ENCODE data around the gene KIAA0930. TPM values are rescaled to one million over a fixed set of nuclear protein-coding genes. Genes with fewer than 3 reads are reported as not detected.

Gene KIAA0930
- total and polyA plus RNA-seq, 2 experiments from 2014 or later, result 15.0 to 78.6 TPM

DNA sequence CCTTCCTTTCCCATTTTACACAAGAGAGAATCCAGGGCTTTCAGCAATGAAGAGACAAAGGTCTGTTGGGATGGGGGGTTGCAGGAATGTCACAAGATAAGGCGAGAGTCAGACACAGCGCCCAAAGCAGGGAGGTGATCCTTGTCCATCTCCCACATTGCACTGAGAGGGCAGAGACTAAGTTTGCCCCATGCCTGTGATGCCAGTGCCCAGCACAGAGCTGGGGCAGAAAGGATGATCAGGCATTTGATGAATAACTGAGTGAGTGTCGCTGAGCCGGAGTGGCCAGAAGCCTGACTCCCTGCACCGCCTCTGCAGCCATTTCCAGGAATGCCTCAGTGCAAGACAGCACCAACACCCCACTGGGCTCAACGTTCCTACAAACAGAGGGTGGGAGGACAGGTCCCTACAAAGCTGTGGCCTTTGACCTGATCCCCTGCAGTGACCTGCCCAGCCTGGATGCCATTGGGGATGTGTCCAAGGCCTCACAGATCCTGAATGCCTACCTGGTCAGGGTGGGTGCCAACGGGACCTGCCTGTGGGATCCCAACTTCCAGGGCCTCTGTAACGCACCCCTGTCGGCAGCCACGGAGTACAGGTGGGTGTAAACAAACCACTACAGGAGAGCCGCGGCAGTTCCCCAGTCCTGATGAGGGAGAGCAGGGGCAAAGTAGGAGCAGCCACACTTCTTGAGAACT is 46.3 kb upstream of the KIAA0930 start:
- Mint-ChIP-seq H3K4me3 (no peak overlapping the region), H3K36me3 (ENCODE audit: low read depth) (no peaks in the 10 kb centered on the region), H3K27ac (no peak overlapping the region), H3K9me3 (no peaks in the 10 kb centered on the region), H3K27me3 (ENCODE audit: insufficient read depth, low read depth, poor library complexity) (peaks cover 25% of the 10 kb centered on the region), H3K4me1 (peaks cover 12% of the 10 kb centered on the region; the same call in 2 of the 3 replicates)
- Histone ChIP-seq H3K4me3 (no peak overlapping the region), H3K4me2 (no peak overlapping the region), H4K20me1 (replicated peaks; ENCODE audit: insufficient read depth) (no peaks in the 10 kb centered on the region), H3K9me2 (ENCODE audit: insufficient read depth) (no peaks in the 10 kb centered on the region), H3K4me1 (ENCODE audit: insufficient read depth) (peaks cover 5% of the 10 kb centered on the region; the same call in 1 of the 2 replicates), H3F3A (replicated peaks; ENCODE audit: low read depth) (no peaks in the 10 kb centered on the region), H3K79me2 (replicated peaks; ENCODE audit: insufficient read depth) (no peaks in the 10 kb centered on the region), H2AFZ (no peak overlapping the region), H3K27me3 (ENCODE audit: insufficient read depth) (peaks cover 11% of the 10 kb centered on the region), H3K36me3 (ENCODE audit: insufficient read depth) (no peaks in the 10 kb centered on the region), H3K27ac (ENCODE audit: low read depth) (no peak overlapping the region)
- ATAC-seq, result no peak
- TF ChIP-seq, protein P1, sequence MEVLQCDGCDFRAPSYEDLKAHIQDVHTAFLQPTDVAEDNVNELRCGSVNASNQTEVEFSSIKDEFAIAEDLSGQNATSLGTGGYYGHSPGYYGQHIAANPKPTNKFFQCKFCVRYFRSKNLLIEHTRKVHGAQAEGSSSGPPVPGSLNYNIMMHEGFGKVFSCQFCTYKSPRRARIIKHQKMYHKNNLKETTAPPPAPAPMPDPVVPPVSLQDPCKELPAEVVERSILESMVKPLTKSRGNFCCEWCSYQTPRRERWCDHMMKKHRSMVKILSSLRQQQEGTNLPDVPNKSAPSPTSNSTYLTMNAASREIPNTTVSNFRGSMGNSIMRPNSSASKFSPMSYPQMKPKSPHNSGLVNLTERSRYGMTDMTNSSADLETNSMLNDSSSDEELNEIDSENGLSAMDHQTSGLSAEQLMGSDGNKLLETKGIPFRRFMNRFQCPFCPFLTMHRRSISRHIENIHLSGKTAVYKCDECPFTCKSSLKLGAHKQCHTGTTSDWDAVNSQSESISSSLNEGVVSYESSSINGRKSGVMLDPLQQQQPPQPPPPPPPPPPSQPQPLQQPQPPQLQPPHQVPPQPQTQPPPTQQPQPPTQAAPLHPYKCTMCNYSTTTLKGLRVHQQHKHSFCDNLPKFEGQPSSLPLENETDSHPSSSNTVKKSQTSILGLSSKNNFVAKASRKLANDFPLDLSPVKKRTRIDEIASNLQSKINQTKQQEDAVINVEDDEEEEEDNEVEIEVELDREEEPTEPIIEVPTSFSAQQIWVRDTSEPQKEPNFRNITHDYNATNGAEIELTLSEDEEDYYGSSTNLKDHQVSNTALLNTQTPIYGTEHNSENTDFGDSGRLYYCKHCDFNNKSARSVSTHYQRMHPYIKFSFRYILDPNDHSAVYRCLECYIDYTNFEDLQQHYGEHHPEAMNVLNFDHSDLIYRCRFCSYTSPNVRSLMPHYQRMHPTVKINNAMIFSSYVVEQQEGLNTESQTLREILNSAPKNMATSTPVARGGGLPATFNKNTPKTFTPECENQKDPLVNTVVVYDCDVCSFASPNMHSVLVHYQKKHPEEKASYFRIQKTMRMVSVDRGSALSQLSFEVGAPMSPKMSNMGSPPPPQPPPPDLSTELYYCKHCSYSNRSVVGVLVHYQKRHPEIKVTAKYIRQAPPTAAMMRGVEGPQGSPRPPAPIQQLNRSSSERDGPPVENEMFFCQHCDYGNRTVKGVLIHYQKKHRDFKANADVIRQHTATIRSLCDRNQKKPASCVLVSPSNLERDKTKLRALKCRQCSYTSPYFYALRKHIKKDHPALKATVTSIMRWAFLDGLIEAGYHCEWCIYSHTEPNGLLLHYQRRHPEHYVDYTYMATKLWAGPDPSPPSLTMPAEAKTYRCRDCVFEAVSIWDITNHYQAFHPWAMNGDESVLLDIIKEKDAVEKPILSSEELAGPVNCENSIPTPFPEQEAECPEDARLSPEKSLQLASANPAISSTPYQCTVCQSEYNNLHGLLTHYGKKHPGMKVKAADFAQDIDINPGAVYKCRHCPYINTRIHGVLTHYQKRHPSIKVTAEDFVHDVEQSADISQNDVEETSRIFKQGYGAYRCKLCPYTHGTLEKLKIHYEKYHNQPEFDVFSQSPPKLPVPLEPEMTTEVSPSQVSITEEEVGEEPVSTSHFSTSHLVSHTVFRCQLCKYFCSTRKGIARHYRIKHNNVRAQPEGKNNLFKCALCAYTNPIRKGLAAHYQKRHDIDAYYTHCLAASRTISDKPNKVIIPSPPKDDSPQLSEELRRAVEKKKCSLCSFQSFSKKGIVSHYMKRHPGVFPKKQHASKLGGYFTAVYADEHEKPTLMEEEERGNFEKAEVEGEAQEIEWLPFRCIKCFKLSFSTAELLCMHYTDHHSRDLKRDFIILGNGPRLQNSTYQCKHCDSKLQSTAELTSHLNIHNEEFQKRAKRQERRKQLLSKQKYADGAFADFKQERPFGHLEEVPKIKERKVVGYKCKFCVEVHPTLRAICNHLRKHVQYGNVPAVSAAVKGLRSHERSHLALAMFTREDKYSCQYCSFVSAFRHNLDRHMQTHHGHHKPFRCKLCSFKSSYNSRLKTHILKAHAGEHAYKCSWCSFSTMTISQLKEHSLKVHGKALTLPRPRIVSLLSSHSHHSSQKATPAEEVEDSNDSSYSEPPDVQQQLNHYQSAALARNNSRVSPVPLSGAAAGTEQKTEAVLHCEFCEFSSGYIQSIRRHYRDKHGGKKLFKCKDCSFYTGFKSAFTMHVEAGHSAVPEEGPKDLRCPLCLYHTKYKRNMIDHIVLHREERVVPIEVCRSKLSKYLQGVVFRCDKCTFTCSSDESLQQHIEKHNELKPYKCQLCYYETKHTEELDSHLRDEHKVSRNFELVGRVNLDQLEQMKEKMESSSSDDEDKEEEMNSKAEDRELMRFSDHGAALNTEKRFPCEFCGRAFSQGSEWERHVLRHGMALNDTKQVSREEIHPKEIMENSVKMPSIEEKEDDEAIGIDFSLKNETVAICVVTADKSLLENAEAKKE (CRISPR knock-in tag; IDR thresholded peaks at IDR 0.05), result no peak
- TF ChIP-seq POLR2AphosphoS5 (IDR thresholded peaks at IDR 0.05; ENCODE audit: low read depth) (no peak), EZH2 (IDR thresholded peaks at IDR 0.05; ENCODE audit: low read depth, unreplicated experiment) (no peak), ZNF114 (CRISPR knock-in tag; IDR thresholded peaks at IDR 0.05) (no peak), NANOG (IDR thresholded peaks at IDR 0.05; ENCODE audit: borderline replicate concordance) (no peak), CREB1 (CRISPR knock-in tag; IDR thresholded peaks at IDR 0.05; ENCODE audit: low read depth) (no peak), ZNF331 (CRISPR knock-in tag; IDR thresholded peaks at IDR 0.05; ENCODE audit: low read depth) (no peak), JUNB (IDR thresholded peaks at IDR 0.05; ENCODE audit: unreplicated experiment) (no peak), EZH2phosphoT487 (IDR thresholded peaks at IDR 0.05; ENCODE audit: unreplicated experiment) (no peak), STAT1 (IDR thresholded peaks at IDR 0.05; ENCODE audit: unreplicated experiment) (no peak)
- TF ChIP-seq, protein P2, sequence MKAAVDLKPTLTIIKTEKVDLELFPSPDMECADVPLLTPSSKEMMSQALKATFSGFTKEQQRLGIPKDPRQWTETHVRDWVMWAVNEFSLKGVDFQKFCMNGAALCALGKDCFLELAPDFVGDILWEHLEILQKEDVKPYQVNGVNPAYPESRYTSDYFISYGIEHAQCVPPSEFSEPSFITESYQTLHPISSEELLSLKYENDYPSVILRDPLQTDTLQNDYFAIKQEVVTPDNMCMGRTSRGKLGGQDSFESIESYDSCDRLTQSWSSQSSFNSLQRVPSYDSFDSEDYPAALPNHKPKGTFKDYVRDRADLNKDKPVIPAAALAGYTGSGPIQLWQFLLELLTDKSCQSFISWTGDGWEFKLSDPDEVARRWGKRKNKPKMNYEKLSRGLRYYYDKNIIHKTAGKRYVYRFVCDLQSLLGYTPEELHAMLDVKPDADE (IDR thresholded peaks at IDR 0.05), result no peak
- TF ChIP-seq, protein P3, sequence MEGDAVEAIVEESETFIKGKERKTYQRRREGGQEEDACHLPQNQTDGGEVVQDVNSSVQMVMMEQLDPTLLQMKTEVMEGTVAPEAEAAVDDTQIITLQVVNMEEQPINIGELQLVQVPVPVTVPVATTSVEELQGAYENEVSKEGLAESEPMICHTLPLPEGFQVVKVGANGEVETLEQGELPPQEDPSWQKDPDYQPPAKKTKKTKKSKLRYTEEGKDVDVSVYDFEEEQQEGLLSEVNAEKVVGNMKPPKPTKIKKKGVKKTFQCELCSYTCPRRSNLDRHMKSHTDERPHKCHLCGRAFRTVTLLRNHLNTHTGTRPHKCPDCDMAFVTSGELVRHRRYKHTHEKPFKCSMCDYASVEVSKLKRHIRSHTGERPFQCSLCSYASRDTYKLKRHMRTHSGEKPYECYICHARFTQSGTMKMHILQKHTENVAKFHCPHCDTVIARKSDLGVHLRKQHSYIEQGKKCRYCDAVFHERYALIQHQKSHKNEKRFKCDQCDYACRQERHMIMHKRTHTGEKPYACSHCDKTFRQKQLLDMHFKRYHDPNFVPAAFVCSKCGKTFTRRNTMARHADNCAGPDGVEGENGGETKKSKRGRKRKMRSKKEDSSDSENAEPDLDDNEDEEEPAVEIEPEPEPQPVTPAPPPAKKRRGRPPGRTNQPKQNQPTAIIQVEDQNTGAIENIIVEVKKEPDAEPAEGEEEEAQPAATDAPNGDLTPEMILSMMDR (conservative IDR thresholded peaks at IDR 0.05; ENCODE audit: low read depth in 2 of 2), result no peak
- TF ChIP-seq, protein P4, sequence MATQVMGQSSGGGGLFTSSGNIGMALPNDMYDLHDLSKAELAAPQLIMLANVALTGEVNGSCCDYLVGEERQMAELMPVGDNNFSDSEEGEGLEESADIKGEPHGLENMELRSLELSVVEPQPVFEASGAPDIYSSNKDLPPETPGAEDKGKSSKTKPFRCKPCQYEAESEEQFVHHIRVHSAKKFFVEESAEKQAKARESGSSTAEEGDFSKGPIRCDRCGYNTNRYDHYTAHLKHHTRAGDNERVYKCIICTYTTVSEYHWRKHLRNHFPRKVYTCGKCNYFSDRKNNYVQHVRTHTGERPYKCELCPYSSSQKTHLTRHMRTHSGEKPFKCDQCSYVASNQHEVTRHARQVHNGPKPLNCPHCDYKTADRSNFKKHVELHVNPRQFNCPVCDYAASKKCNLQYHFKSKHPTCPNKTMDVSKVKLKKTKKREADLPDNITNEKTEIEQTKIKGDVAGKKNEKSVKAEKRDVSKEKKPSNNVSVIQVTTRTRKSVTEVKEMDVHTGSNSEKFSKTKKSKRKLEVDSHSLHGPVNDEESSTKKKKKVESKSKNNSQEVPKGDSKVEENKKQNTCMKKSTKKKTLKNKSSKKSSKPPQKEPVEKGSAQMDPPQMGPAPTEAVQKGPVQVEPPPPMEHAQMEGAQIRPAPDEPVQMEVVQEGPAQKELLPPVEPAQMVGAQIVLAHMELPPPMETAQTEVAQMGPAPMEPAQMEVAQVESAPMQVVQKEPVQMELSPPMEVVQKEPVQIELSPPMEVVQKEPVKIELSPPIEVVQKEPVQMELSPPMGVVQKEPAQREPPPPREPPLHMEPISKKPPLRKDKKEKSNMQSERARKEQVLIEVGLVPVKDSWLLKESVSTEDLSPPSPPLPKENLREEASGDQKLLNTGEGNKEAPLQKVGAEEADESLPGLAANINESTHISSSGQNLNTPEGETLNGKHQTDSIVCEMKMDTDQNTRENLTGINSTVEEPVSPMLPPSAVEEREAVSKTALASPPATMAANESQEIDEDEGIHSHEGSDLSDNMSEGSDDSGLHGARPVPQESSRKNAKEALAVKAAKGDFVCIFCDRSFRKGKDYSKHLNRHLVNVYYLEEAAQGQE (IDR thresholded peaks at IDR 0.05; ENCODE audit: unreplicated experiment), result no peak
- DNase-seq (ENCODE audit: low spot score), result no peak

All from GM23338 (cell line).